Karpas-422 (cell line): Measurements from ENCODE around the gene TBCEL. TPM values are rescaled to one million over a fixed set of nuclear protein-coding genes. Genes with fewer than 3 reads are reported as not detected.

Source experiments
- DNase-seq: peaks from one replicate; pipeline ENCODE4 v3.0.0-alpha.2; 2015
- H2AFZ ChIP-seq: fragments of 200-600 bp; sonication (generic); 2 replicates; pipeline ENCODE4 v1.6.1; 2014; ENCODE audit warnings: antibody characterized with exemption, low read length, mixed read lengths
- H3K27ac ChIP-seq: fragments of 200-600 bp; sonication (generic); 2 replicates; pipeline ENCODE4 v1.5.1; 2014; ENCODE audit warnings: mild to moderate bottlenecking, low read length, moderate library complexity
- H3K27me3 ChIP-seq: fragments of 200-600 bp; sonication (generic); 2 replicates; pipeline ENCODE4 v1.6.1; 2014; ENCODE audit warnings: low read length, mixed read lengths
- H3K36me3 ChIP-seq: fragments of 200-600 bp; sonication (generic); 2 replicates; pipeline ENCODE4 v1.6.1; 2014; ENCODE audit warnings: low read length, mixed read lengths; ENCODE audit not compliant: insufficient read depth
- H3K4me1 ChIP-seq: fragments of 200-600 bp; sonication (generic); 2 replicates; pipeline ENCODE4 v1.6.1; 2014; ENCODE audit warnings: mild to moderate bottlenecking, low read length, mixed read lengths
- H3K4me2 ChIP-seq: fragments of 200-600 bp; sonication (generic); 2 replicates; pipeline ENCODE4 v1.6.1; 2014; ENCODE audit warnings: low read length, low read depth, mild to moderate bottlenecking; ENCODE audit not compliant: poor library complexity, severe bottlenecking
- H3K4me3 ChIP-seq: fragments of 200-600 bp; sonication (generic); 2 replicates; pipeline ENCODE4 v1.5.1; 2014; ENCODE audit warnings: mild to moderate bottlenecking, antibody characterized with exemption, low read length, mixed read lengths
- H3K79me2 ChIP-seq: fragments of 200-600 bp; sonication (generic); 2 replicates; pipeline ENCODE4 v1.6.1; 2014; ENCODE audit warnings: mild to moderate bottlenecking, low read length, mixed read lengths
- H3K9ac ChIP-seq: fragments of 200-600 bp; sonication (generic); 2 replicates; pipeline ENCODE4 v1.6.0; 2014; ENCODE audit warnings: low read length
- H3K9me2 ChIP-seq: fragments of 200-600 bp; sonication (generic), shearing (Covaris generic); replicated peaks from 2 replicates; pipeline ENCODE4 v1.6.0; 2014; ENCODE audit warnings: mild to moderate bottlenecking, low read length, moderate library complexity; ENCODE audit not compliant: insufficient read depth
- H3K9me3 ChIP-seq: fragments of 300-700, 200-600 bp; sonication (generic); 2 replicates; pipeline ENCODE4 v1.6.1; 2014; ENCODE audit warnings: low read length, mixed read lengths
- H4K20me1 ChIP-seq: fragments of 200-600 bp; sonication (generic); 2 replicates; pipeline ENCODE4 v1.6.1; 2014; ENCODE audit warnings: mild to moderate bottlenecking, antibody characterized with exemption, low read length, low read depth; ENCODE audit not compliant: insufficient read depth
- total RNA-seq: library from RNA; depleted of rRNA; stranded (reverse); fragments of >200 nt; shearing (Covaris generic); gene quantifications from 2 replicates; pipeline ENCODE4 v1.2.3, GENCODE V29; 2014; ENCODE audit warnings: low replicate concordance

Gene TBCEL
- total RNA-seq, 1 experiment from 2014 or later = 7.0 TPM

DNA sequence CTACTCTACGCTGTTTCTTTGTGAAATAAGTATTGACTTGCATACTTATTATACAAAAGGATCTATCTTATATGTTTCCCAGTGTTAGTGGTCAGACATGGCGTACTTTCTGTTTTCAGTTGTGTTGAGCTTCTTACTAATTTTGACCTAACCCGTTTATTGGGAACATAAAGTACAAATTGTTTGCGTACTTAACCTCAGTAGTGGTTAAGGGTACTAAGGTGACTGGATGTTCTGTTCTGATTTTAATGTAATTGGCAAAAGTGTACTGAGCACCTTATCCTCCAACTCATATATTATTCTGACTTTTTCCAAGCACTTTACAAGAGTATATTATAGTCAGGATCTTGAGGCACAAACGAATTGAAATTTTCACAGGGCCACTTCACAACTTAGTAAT, 17.2 kb downstream of the TBCEL start:
- peaks cover 5% of the 10 kb centered on the region; the same call in 1 of the 2 replicates for H3K4me1 ChIP-seq
- H4K20me1 ChIP-seq = 0 out of 2 replicates have a peak, but pooled peaks cover 3% of the 10 kb centered on the region
- no peak overlapping the region for H3K27ac ChIP-seq
- H3K27me3 ChIP-seq = no peaks in the 10 kb centered on the region
- H3K9ac ChIP-seq = no peak overlapping the region
- H3K9me2 ChIP-seq = no peaks in the 10 kb centered on the region
- no peaks in the 10 kb centered on the region for H3K9me3 ChIP-seq
- no peaks in the 10 kb centered on the region for H3K79me2 ChIP-seq
- no peaks in the 10 kb centered on the region for H3K36me3 ChIP-seq
- no peak for DNase-seq
- H3K4me2 ChIP-seq = no peak overlapping the region
- no peak overlapping the region for H2AFZ ChIP-seq
- no peak overlapping the region for H3K4me3 ChIP-seq

DNA sequence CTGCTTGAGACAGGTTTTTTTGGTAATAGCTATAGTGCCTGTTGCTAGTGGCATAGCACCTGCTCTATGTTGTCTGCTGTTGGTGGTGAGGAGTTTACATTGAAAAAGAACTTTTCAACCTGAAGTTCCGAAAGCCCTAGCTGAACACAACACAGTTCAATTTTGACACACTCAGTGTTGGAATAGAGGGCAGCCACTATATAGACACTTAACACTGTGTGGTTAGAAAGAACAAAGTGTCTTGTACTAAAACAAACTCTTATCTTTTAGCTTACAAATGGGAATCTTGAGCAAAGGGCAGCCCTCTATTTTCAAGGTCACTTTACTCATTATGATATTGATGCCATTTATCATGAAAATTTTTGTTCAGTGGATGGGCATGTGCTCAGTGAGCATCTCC, 18.4 kb downstream of the TBCEL start:
- H3K27me3 ChIP-seq = no peaks in the 10 kb centered on the region
- no peak overlapping the region for H3K9ac ChIP-seq
- no peak overlapping the region for H3K4me2 ChIP-seq
- no peaks in the 10 kb centered on the region for H3K79me2 ChIP-seq
- no peaks in the 10 kb centered on the region for H3K36me3 ChIP-seq
- H3K27ac ChIP-seq = no peak overlapping the region
- no peaks in the 10 kb centered on the region for H4K20me1 ChIP-seq
- peaks cover 5% of the 10 kb centered on the region; the same call in 1 of the 2 replicates for H3K4me1 ChIP-seq
- no peaks in the 10 kb centered on the region for H3K9me3 ChIP-seq
- H2AFZ ChIP-seq = no peak overlapping the region
- DNase-seq = no peak
- H3K4me3 ChIP-seq = no peak overlapping the region
- no peaks in the 10 kb centered on the region for H3K9me2 ChIP-seq

DNA sequence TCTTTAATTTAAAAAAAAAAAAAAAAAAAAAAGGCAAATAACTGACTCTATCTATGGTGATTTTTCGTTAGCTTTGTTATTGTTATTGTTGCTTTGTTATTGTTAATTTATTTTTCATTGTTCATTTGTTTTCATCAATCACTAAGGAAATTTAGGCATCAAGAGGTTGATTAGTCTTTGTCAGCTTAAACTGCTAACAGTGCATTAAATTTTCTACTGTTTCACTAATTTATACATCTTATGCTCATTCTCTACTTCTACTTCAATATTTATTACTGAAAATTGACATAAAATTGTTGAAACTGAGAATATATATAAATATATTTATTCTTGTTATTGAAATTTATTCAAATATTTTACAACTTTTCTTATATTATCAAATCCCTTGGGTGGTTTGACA, 24.0 kb downstream of the TBCEL start:
- DNase-seq = no peak
- H3K9me3 ChIP-seq = no peaks in the 10 kb centered on the region
- H3K36me3 ChIP-seq = no peaks in the 10 kb centered on the region
- no peaks in the 10 kb centered on the region for H3K9me2 ChIP-seq
- H3K4me2 ChIP-seq = no peak overlapping the region
- H3K79me2 ChIP-seq = no peaks in the 10 kb centered on the region
- no peaks in the 10 kb centered on the region for H3K27me3 ChIP-seq
- H4K20me1 ChIP-seq = no peaks in the 10 kb centered on the region
- no peak overlapping the region for H3K27ac ChIP-seq
- no peak overlapping the region for H2AFZ ChIP-seq
- no peaks in the 10 kb centered on the region for H3K4me1 ChIP-seq
- no peak overlapping the region for H3K9ac ChIP-seq
- no peak overlapping the region for H3K4me3 ChIP-seq

DNA sequence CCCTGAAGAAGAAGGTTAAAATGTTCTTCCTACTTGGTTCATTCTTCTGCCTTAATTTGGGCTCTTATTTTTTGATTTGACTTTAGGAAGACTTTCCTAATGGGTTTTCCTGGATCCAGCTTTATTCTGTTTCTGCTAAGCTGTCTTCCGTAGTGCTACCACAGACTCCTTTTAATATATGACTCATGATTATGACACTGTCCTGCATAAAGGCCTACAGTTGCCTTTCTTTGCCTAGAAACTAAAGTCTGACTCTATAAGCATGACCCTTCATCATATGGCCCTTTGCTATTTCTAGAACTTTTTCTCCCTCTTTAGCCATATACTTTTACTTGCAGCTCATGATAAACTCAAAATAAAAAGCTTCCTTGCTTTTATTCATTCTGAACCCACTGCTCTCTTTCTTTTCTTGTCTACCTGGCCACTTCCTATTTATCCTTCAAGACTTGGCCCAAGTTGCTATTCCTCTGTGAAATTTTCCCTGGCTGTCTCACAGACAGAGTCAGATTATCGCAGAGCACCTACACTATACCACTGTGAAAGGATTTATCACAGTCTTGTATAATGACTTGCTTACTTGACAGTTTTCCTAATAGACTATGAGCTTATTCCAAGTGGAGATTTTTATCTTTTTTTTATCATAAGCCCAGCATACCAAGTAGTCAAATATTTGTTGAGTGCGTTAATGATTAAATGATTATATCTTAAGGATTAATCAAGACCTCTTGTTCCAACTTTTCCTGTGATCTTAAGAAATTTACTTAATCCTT, 24.7 kb downstream of the TBCEL start:
- H4K20me1 ChIP-seq = no peaks in the 10 kb centered on the region
- H3K4me3 ChIP-seq = no peak overlapping the region
- no peaks in the 10 kb centered on the region for H3K9me3 ChIP-seq
- H3K36me3 ChIP-seq = no peaks in the 10 kb centered on the region
- no peak overlapping the region for H3K4me2 ChIP-seq
- no peak overlapping the region for H3K9ac ChIP-seq
- H3K9me2 ChIP-seq = no peaks in the 10 kb centered on the region
- no peak for DNase-seq
- no peaks in the 10 kb centered on the region for H3K79me2 ChIP-seq
- H3K27me3 ChIP-seq = no peaks in the 10 kb centered on the region
- H3K4me1 ChIP-seq = no peaks in the 10 kb centered on the region
- H2AFZ ChIP-seq = no peak overlapping the region
- H3K27ac ChIP-seq = no peak overlapping the region

DNA sequence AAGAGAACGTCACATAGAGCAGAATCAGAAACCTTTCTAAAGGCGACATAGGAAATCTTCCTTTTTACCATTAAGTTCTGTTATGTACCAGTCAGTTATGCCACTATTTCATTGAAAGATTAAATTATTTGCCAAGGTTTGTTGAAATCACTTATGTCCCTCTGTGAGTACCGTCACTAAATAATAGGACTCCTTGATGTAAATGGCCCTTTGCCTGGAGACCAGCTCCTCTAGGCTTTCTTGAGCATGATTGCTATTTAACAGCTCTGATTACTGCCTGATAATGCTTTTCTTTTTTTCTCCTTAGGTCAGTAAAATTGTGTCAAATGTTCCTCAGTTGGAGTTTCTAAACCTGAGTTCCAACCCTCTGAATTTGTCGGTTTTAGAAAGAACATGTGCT, 29.3 kb downstream of the TBCEL start:
- no peaks in the 10 kb centered on the region for H3K9me2 ChIP-seq
- H3K9me3 ChIP-seq = no peaks in the 10 kb centered on the region
- no peak overlapping the region for H3K4me3 ChIP-seq
- H3K36me3 ChIP-seq = no peaks in the 10 kb centered on the region
- H3K4me1 ChIP-seq = no peaks in the 10 kb centered on the region
- H3K4me2 ChIP-seq = no peak overlapping the region
- no peak overlapping the region for H2AFZ ChIP-seq
- no peaks in the 10 kb centered on the region for H4K20me1 ChIP-seq
- H3K27ac ChIP-seq = no peak overlapping the region
- H3K9ac ChIP-seq = no peak overlapping the region
- no peaks in the 10 kb centered on the region for H3K27me3 ChIP-seq
- no peak for DNase-seq
- no peaks in the 10 kb centered on the region for H3K79me2 ChIP-seq

DNA sequence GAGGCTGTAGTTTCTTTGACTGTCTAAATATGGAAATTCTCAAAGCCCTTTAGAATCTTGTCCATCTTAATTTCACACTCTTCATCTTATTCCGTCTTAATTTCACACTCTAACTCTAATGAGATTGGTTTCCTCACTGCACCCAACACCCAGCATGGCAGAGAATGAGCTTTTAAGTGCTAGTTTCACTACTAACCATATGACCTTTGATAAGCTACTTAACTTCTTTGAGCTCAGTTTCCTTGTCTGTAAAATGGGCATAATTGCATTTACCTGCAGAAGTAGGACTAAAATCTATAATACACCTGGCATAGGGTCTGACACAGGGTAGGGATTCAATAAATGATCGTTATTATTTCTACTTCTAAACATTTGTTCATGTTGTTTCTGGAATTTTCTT, 30.4 kb downstream of the TBCEL start:
- no peak for DNase-seq
- no peak overlapping the region for H2AFZ ChIP-seq
- H3K4me1 ChIP-seq = no peaks in the 10 kb centered on the region
- H3K9me2 ChIP-seq = no peaks in the 10 kb centered on the region
- no peak overlapping the region for H3K4me3 ChIP-seq
- no peaks in the 10 kb centered on the region for H3K36me3 ChIP-seq
- H3K9ac ChIP-seq = no peak overlapping the region
- H3K27ac ChIP-seq = no peak overlapping the region
- H3K9me3 ChIP-seq = no peaks in the 10 kb centered on the region
- H3K27me3 ChIP-seq = no peaks in the 10 kb centered on the region
- H3K4me2 ChIP-seq = no peak overlapping the region
- no peaks in the 10 kb centered on the region for H4K20me1 ChIP-seq
- H3K79me2 ChIP-seq = no peaks in the 10 kb centered on the region

DNA sequence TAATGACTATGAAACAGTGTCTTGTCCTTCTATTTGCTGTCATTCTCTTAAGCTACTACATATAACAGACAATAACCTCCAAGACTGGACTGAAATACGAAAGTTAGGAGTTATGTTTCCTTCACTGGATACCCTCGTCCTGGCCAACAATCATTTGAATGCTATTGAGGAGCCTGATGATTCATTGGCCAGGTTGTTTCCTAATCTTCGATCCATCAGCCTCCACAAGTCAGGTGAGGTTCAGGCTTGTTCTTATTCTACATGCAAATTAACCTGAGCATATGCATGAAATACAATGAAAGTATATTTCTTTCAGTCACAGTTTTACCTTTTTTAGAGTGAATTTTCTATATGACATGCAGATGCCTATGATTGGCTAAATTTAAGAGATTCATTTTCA, 31.2 kb downstream of the TBCEL start:
- H3K27me3 ChIP-seq = no peaks in the 10 kb centered on the region
- H3K9me3 ChIP-seq = no peaks in the 10 kb centered on the region
- H3K36me3 ChIP-seq = no peaks in the 10 kb centered on the region
- no peaks in the 10 kb centered on the region for H4K20me1 ChIP-seq
- H3K9ac ChIP-seq = no peak overlapping the region
- H3K9me2 ChIP-seq = no peaks in the 10 kb centered on the region
- H2AFZ ChIP-seq = no peak overlapping the region
- H3K4me2 ChIP-seq = no peak overlapping the region
- no peaks in the 10 kb centered on the region for H3K79me2 ChIP-seq
- H3K27ac ChIP-seq = no peak overlapping the region
- no peak overlapping the region for H3K4me3 ChIP-seq
- no peak for DNase-seq
- no peaks in the 10 kb centered on the region for H3K4me1 ChIP-seq

DNA sequence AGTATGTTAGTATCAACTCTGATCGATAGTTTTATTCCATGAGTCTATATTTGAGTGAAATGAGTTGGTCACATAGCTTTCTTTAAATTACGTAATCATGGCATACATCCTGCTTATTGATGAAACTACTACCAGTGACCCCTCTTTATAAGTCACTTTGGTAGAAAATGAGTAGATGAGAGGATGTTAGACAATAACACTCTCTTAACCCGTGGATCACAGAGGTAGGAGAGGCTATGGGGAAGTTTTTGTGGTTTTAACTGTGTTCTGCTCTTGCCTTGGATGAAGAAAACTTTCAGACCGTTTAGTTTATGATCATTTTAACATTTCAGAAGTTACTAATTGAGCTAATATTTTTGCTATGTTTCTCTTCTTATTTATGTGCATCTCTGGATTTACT, 34.0 kb downstream of the TBCEL start:
- no peaks in the 10 kb centered on the region for H3K27me3 ChIP-seq
- H3K4me1 ChIP-seq = no peaks in the 10 kb centered on the region
- H2AFZ ChIP-seq = no peak overlapping the region
- no peaks in the 10 kb centered on the region for H3K79me2 ChIP-seq
- H3K9me3 ChIP-seq = no peaks in the 10 kb centered on the region
- H3K9ac ChIP-seq = no peak overlapping the region
- no peaks in the 10 kb centered on the region for H3K9me2 ChIP-seq
- no peak overlapping the region for H3K27ac ChIP-seq
- H3K4me3 ChIP-seq = no peak overlapping the region
- DNase-seq = no peak
- no peak overlapping the region for H3K4me2 ChIP-seq
- no peaks in the 10 kb centered on the region for H3K36me3 ChIP-seq
- no peaks in the 10 kb centered on the region for H4K20me1 ChIP-seq
